Neuronal stem cell (in vitro differentiated cells): ENCODE data around the gene UBE2E1.

Experiments used
- DNase-seq: peaks from one replicate; pipeline ENCODE4 v3.0.0-alpha.2; 2013; ENCODE audit warnings: low spot score
- H2AFZ ChIP-seq: one replicate; pipeline ENCODE4 v1.6.1; 2013; ENCODE audit warnings: mild to moderate bottlenecking, low read length, inconsistent platforms
- H2AK5ac ChIP-seq: 2 replicates; pipeline ENCODE4 v1.6.1; 2013; ENCODE audit warnings: low read depth, mild to moderate bottlenecking, inconsistent platforms, low read length, moderate library complexity, mixed read lengths
- H2BK120ac ChIP-seq: 2 replicates; pipeline ENCODE4 v1.6.1; 2013; ENCODE audit warnings: low read depth, mild to moderate bottlenecking, inconsistent platforms, low read length, moderate library complexity, mixed read lengths
- H2BK12ac ChIP-seq: one replicate; pipeline ENCODE4 v1.6.1; 2013; ENCODE audit warnings: low read length, inconsistent platforms
- H2BK15ac ChIP-seq: 2 replicates; pipeline ENCODE4 v1.6.1; 2013; ENCODE audit warnings: mild to moderate bottlenecking, low read length, inconsistent platforms, mixed read lengths
- H2BK5ac ChIP-seq: one replicate; pipeline ENCODE4 v1.6.1; 2013; ENCODE audit warnings: inconsistent platforms, mild to moderate bottlenecking, low read length, moderate library complexity
- H3K14ac ChIP-seq: one replicate; pipeline ENCODE4 v1.6.1; 2013; ENCODE audit warnings: low read length, inconsistent platforms
- H3K18ac ChIP-seq: 2 replicates; pipeline ENCODE4 v1.6.1; 2013; ENCODE audit warnings: low read length, inconsistent platforms
- H3K23ac ChIP-seq: 2 replicates; pipeline ENCODE4 v1.6.1; 2013; ENCODE audit warnings: low read depth, mild to moderate bottlenecking, mixed read lengths, low read length, inconsistent platforms; ENCODE audit not compliant: poor library complexity
- H3K27ac ChIP-seq: replicated peaks from 3 replicates; pipeline ENCODE4 v1.5.1; 2013; ENCODE audit warnings: low read length, inconsistent platforms
- H3K27me3 ChIP-seq, 3 experiments: 2 replicates each; pipeline ENCODE4 v1.6.1; 2013; ENCODE audit warnings: low read length in 3 of 3, mild to moderate bottlenecking in 2 of 3, inconsistent platforms in 1 of 3, low read depth in 1 of 3, mixed read lengths in 1 of 3, moderate library complexity in 1 of 3; ENCODE audit not compliant: control insufficient read depth in 3 of 3, insufficient read depth in 3 of 3
- H3K36me3 ChIP-seq, 2 donors: replicated peaks in 1 of 2; 2 replicates each; pipeline ENCODE4 v1.6.1; 2013; ENCODE audit warnings: low read length in 2 of 2; ENCODE audit not compliant: control insufficient read depth in 2 of 2, insufficient read depth in 2 of 2
- H3K4ac ChIP-seq: 2 replicates; pipeline ENCODE4 v1.6.1; 2013; ENCODE audit warnings: inconsistent platforms, mild to moderate bottlenecking, low read length, moderate library complexity
- H3K4me1 ChIP-seq, 2 donors: 1 replicate in 1 of 2; 2 replicates in 1 of 2; pipeline ENCODE4 v1.6.1; 2013; ENCODE audit warnings: low read length in 2 of 2, low read depth in 1 of 2; ENCODE audit not compliant: control insufficient read depth in 2 of 2, insufficient read depth in 1 of 2
- H3K4me2 ChIP-seq: one replicate; pipeline ENCODE4 v1.6.1; 2013; ENCODE audit warnings: mild to moderate bottlenecking, low read length, inconsistent platforms; ENCODE audit not compliant: insufficient read depth, poor library complexity, severe bottlenecking
- H3K4me3 ChIP-seq, 2 donors: 2 replicates each; pipeline ENCODE4 v1.5.1; 2013; ENCODE audit warnings: low read length in 2 of 2, mild to moderate bottlenecking in 2 of 2, inconsistent platforms in 1 of 2, moderate library complexity in 1 of 2
- H3K79me1 ChIP-seq: one replicate; pipeline ENCODE4 v1.6.1; 2013; ENCODE audit warnings: low read depth, mild to moderate bottlenecking, inconsistent platforms, low read length, moderate library complexity
- H3K9ac ChIP-seq: one replicate; pipeline ENCODE4 v1.6.1; 2013; ENCODE audit warnings: mild to moderate bottlenecking, low read depth, low read length, inconsistent platforms; ENCODE audit not compliant: poor library complexity
- H3K9me3 ChIP-seq, 2 donors: replicated peaks in 1 of 2; 2 replicates each; pipeline versions ENCODE3 to v1.6.1; 2013; ENCODE audit warnings: low read length in 2 of 2, mild to moderate bottlenecking in 2 of 2, inconsistent platforms in 1 of 2, low read depth in 1 of 2, mixed read lengths in 1 of 2, moderate library complexity in 1 of 2; ENCODE audit not compliant: control insufficient read depth in 2 of 2, insufficient read depth in 1 of 2
- H4K8ac ChIP-seq: one replicate; pipeline ENCODE4 v1.6.1; 2013; ENCODE audit warnings: low read depth, mild to moderate bottlenecking, inconsistent platforms, low read length, moderate library complexity
- H4K91ac ChIP-seq: one replicate; pipeline ENCODE4 v1.6.1; 2013; ENCODE audit warnings: low read length, low read depth, mild to moderate bottlenecking, inconsistent platforms; ENCODE audit not compliant: poor library complexity
- WGBS, 2 donors: extraction: QIAGEN DNeasy Blood & Tissue Kit; methylation state at CpG; one replicate each; pipeline ENCODE4 v1.1.7; 2013; ENCODE audit warnings: missing lambda C conversion rate in 2 of 2, mixed read lengths in 1 of 2; ENCODE audit not compliant: insufficient read length in 2 of 2, insufficient replicate concordance in 1 of 2; ENCODE audit errors: extremely low coverage in 2 of 2; 5-methylcytosine and 5-hydroxymethylcytosine counted together

The UBE2E1 gene

DNA sequence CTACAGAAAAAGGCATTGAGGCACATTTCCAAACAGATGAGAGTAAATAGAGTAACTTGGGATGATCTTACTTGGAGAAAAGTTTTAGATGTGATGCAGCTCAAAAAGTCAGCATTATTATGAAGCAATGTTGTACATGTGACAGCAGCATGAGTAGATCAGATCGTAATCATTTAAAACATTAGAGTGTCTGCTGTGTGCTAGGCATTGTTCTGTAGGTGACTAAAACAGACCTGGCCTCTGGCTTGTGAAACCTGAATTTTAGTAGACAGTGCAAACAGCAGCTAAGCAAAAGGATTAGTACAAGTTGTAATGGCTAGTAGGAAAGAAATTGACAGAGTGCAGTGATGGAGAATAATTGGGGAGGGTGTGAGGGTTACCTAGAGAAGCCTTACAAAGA, 15.1 kb downstream of the UBE2E1 start:
- H2AK5ac ChIP-seq = no peak overlapping the region
- no peak overlapping the region for H4K8ac ChIP-seq
- H3K27me3 ChIP-seq = no peaks in the 10 kb centered on the region
- H3K9me3 ChIP-seq = peaks cover 0 to 7% of the 10 kb centered on the region in 2 donors
- WGBS, 2 donors = no CpG with 5 or more reads among the region's 1 CpG
- H3K27ac ChIP-seq = no peak overlapping the region
- H3K79me1 ChIP-seq = no peaks in the 10 kb centered on the region
- H2BK15ac ChIP-seq = no peak overlapping the region
- no peak overlapping the region for H3K4me2 ChIP-seq
- H3K18ac ChIP-seq = no peak overlapping the region
- DNase-seq = no peak
- H2BK12ac ChIP-seq = no peak overlapping the region
- no peak overlapping the region for H2BK120ac ChIP-seq
- H3K23ac ChIP-seq = no peak overlapping the region
- no peak overlapping the region for H3K4ac ChIP-seq
- peaks cover 0 to 13% of the 10 kb centered on the region in 2 donors for H3K4me1 ChIP-seq
- H3K4me3 ChIP-seq = no peak overlapping the region
- no peak overlapping the region for H3K14ac ChIP-seq
- peaks cover 0 to 18% of the 10 kb centered on the region in 2 donors for H3K36me3 ChIP-seq
- H2BK5ac ChIP-seq = no peak overlapping the region
- no peak overlapping the region for H2AFZ ChIP-seq
- no peak overlapping the region for H4K91ac ChIP-seq
- no peak overlapping the region for H3K9ac ChIP-seq

DNA sequence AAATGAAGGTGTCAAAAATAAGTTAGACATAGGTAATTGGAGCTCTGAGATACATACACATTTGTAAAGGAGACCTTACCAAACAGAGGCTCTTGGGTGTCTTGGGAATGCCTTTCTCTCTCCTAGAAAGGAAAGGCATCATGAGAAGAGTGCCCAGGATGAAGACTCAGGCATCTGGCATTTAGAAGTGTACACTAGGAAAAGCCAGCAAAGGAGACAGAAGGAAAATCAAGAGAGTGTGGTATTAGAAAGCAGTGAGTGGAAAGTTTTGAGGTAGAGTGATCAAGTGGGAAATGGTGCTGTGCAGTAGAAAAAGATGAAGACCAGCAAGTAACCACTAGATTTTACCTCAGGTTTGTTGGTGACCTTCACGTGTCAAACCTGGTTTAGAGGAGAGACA, 16.1 kb downstream of the UBE2E1 start:
- no peak overlapping the region for H2AFZ ChIP-seq
- no peak overlapping the region for H2BK120ac ChIP-seq
- H4K8ac ChIP-seq = no peak overlapping the region
- H2BK12ac ChIP-seq = no peak overlapping the region
- no peaks in the 10 kb centered on the region for H3K27me3 ChIP-seq
- no peak overlapping the region for H3K18ac ChIP-seq
- H3K4me3 ChIP-seq = no peak overlapping the region
- H2AK5ac ChIP-seq = no peak overlapping the region
- H3K4me1 ChIP-seq = peaks cover 0 to 15% of the 10 kb centered on the region in 2 donors
- H3K36me3 ChIP-seq = peaks cover 0 to 18% of the 10 kb centered on the region in 2 donors
- H4K91ac ChIP-seq = no peak overlapping the region
- no peak overlapping the region for H2BK5ac ChIP-seq
- H3K23ac ChIP-seq = no peak overlapping the region
- H3K79me1 ChIP-seq = no peaks in the 10 kb centered on the region
- no peak overlapping the region for H3K27ac ChIP-seq
- no peak overlapping the region for H3K14ac ChIP-seq
- no peak overlapping the region for H3K4ac ChIP-seq
- H2BK15ac ChIP-seq = no peak overlapping the region
- WGBS, 2 donors = no CpG with 5 or more reads among the region's 1 CpG
- peaks cover 0 to 5% of the 10 kb centered on the region in 2 donors for H3K9me3 ChIP-seq
- no peak overlapping the region for H3K9ac ChIP-seq
- no peak for DNase-seq
- no peak overlapping the region for H3K4me2 ChIP-seq

DNA sequence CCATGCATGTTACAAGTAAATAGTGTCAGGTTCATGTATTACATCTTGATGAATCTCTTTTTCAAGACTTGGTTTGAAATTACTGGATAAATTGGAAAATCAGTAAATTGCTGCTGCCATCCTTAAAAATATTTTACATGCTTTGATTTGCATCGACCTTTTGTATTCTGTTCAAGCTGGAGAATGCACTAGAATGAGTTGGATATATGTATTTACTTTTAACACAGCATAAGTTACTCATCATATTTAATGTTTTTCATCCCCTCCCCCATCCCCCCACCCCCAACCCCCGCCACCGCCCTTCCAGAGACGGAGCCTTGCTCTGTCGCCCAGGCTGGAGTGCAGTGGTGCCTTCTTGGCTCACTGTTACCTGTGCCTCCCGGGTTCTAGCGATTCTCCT, 16.8 kb downstream of the UBE2E1 start:
- H3K4me2 ChIP-seq = no peak overlapping the region
- H2BK120ac ChIP-seq = no peak overlapping the region
- no peak overlapping the region for H2BK12ac ChIP-seq
- no peaks in the 10 kb centered on the region for H3K27me3 ChIP-seq
- no peak overlapping the region for H3K4me3 ChIP-seq
- H3K4me1 ChIP-seq = peaks cover 0 to 15% of the 10 kb centered on the region in 2 donors
- H3K9me3 ChIP-seq = peaks cover 0 to 5% of the 10 kb centered on the region in 2 donors
- H3K23ac ChIP-seq = no peak overlapping the region
- H3K18ac ChIP-seq = no peak overlapping the region
- no peak overlapping the region for H3K4ac ChIP-seq
- H3K79me1 ChIP-seq = no peaks in the 10 kb centered on the region
- H3K14ac ChIP-seq = no peak overlapping the region
- WGBS, 2 donors = no CpG with 5 or more reads among the region's 7 CpGs
- no peak overlapping the region for H2AK5ac ChIP-seq
- DNase-seq = no peak
- no peak overlapping the region for H2BK5ac ChIP-seq
- H4K91ac ChIP-seq = no peak overlapping the region
- no peak overlapping the region for H3K27ac ChIP-seq
- no peak overlapping the region for H4K8ac ChIP-seq
- no peak overlapping the region for H3K9ac ChIP-seq
- H2AFZ ChIP-seq = no peak overlapping the region
- peaks cover 0 to 18% of the 10 kb centered on the region in 2 donors for H3K36me3 ChIP-seq
- H2BK15ac ChIP-seq = no peak overlapping the region

DNA sequence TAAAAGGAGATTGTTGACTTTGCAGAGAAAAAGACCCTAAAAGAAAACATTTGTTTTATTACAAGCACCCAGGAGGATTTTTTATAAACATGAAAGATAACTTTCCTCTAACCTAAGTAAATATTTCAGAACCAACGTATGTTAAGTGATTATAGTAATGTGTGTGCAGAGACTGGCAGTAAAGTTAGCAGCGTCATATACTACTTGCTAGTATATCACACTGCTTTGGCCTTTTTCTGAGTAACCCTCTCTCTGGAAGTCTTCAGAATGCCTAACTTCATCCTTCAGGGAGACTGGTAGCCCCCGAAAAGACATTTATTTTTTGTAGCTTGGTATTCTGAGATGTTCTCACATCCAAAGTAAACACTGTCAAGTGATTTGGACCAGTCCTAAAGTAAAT, 17.9 kb downstream of the UBE2E1 start:
- no peak overlapping the region for H3K27ac ChIP-seq
- no peak overlapping the region for H4K91ac ChIP-seq
- no peak overlapping the region for H3K9ac ChIP-seq
- no peak overlapping the region for H4K8ac ChIP-seq
- H2AFZ ChIP-seq = no peak overlapping the region
- H3K4ac ChIP-seq = no peak overlapping the region
- DNase-seq = no peak
- no peaks in the 10 kb centered on the region for H3K79me1 ChIP-seq
- H3K4me3 ChIP-seq = no peak overlapping the region
- H3K27me3 ChIP-seq = no peaks in the 10 kb centered on the region
- H3K4me1 ChIP-seq = peaks cover 0 to 15% of the 10 kb centered on the region in 2 donors
- H2AK5ac ChIP-seq = no peak overlapping the region
- peaks cover 0 to 15% of the 10 kb centered on the region in 2 donors for H3K36me3 ChIP-seq
- H2BK15ac ChIP-seq = no peak overlapping the region
- H3K23ac ChIP-seq = no peak overlapping the region
- H3K18ac ChIP-seq = no peak overlapping the region
- no peak overlapping the region for H3K4me2 ChIP-seq
- no peak overlapping the region for H3K14ac ChIP-seq
- H2BK120ac ChIP-seq = no peak overlapping the region
- H2BK5ac ChIP-seq = no peak overlapping the region
- WGBS, 2 donors = no CpG with 5 or more reads among the region's 3 CpGs
- no peak overlapping the region for H2BK12ac ChIP-seq
- no peaks in the 10 kb centered on the region for H3K9me3 ChIP-seq
